Gastrocnemius medialis (tissue), 4 donors: ENCODE data around the gene WNK2.

Experiments used
- CTCF ChIP-seq, 5 experiments: fragments of 450-650 bp in 3 of 5; fragments of 200-600 bp in 2 of 5; sonication (generic) in 2 of 5; IDR thresholded peaks in 4 of 5; conservative IDR thresholded peaks in 1 of 5; 1 replicate in 4 of 5; 2 replicates in 1 of 5; pipeline ENCODE4 v1.5.1; 2016 to 2019; ENCODE audit warnings: antibody characterized with exemption in 5 of 5, mild to moderate bottlenecking in 3 of 5, moderate library complexity in 3 of 5
- POLR2A ChIP-seq, 2 donors: fragments of 450-650 bp; IDR thresholded peaks; one replicate each; pipeline ENCODE4 v1.6.1; 2017; ENCODE audit warnings: antibody characterized with exemption in 2 of 2, mild to moderate bottlenecking in 2 of 2, moderate library complexity in 2 of 2

- TF ChIP-seq CTCF (IDR thresholded peaks at IDR 0.05 in 4 of 5, conservative IDR thresholded peaks at IDR 0.05 in 1 of 5): peak in 2 of 5 experiments; percentile 28 to 30
- no peak for TF ChIP-seq POLR2A (IDR thresholded peaks at IDR 0.05)
Observed at GRCh38 chr9:93207326-93207814, 23.4 kb downstream of the WNK2 start.
